CD14-positive monocyte (primary cell): ENCODE data around the gene CDCA7L. TPM values are rescaled to one million over a fixed set of nuclear protein-coding genes. Genes with fewer than 3 reads are reported as not detected.

Source experiments
- DNase-seq, 3 donors: peaks; one replicate each; pipeline ENCODE4 v3.0.0-alpha.2; 2011 to 2022
- H2AFZ ChIP-seq: 2 replicates; pipeline ENCODE4 v1.6.0; 2012; ENCODE audit warnings: mild to moderate bottlenecking, low read depth, low read length, inconsistent platforms; ENCODE audit not compliant: insufficient read depth, poor library complexity, severe bottlenecking
- H3K27ac ChIP-seq, 2 donors: 1 replicate in 1 of 2; 2 replicates in 1 of 2; pipeline ENCODE4 v1.5.1; 2012 to 2013; ENCODE audit warnings: low read length in 2 of 2, control low read depth in 1 of 2, inconsistent platforms in 1 of 2, low read depth in 1 of 2, mild to moderate bottlenecking in 1 of 2
- H3K27me3 ChIP-seq, 2 donors: one replicate each; pipeline versions ENCODE4 v1.6.0 to v1.6.1; 2011 to 2013; ENCODE audit warnings: low read length in 2 of 2; ENCODE audit not compliant: control insufficient read depth in 2 of 2, insufficient read depth in 2 of 2
- H3K36me3 ChIP-seq, 2 donors: replicated peaks in 1 of 2; 1 replicate in 1 of 2; 2 replicates in 1 of 2; pipeline versions ENCODE4 v1.5.1 to v1.6.1; 2012 to 2013; ENCODE audit warnings: low read length in 2 of 2, control low read depth in 1 of 2, inconsistent platforms in 1 of 2, mild to moderate bottlenecking in 1 of 2; ENCODE audit not compliant: insufficient read depth in 2 of 2, control insufficient read depth in 1 of 2
- H3K4me1 ChIP-seq, 2 donors: 1 replicate in 1 of 2; 2 replicates in 1 of 2; pipeline versions ENCODE4 v1.5.1 to v1.6.1; 2012 to 2013; ENCODE audit warnings: low read length in 2 of 2, control low read depth in 1 of 2, inconsistent platforms in 1 of 2, mild to moderate bottlenecking in 1 of 2, moderate library complexity in 1 of 2; ENCODE audit not compliant: insufficient read depth in 2 of 2, control insufficient read depth in 1 of 2
- H3K4me2 ChIP-seq: replicated peaks from 2 replicates; pipeline ENCODE3; 2012; ENCODE audit warnings: low read length, moderate library complexity, mild to moderate bottlenecking; ENCODE audit not compliant: poor library complexity, severe bottlenecking; ENCODE audit errors: extremely low read depth
- H3K4me3 ChIP-seq, 3 experiments: fragments of 200-600 bp in 1 of 3; sonication (generic) in 1 of 3; replicated peaks in 1 of 3; 1 replicate in 2 of 3; 2 replicates in 1 of 3; pipeline ENCODE4 v1.5.1; 2011 to 2013; ENCODE audit warnings: low read length in 3 of 3, mild to moderate bottlenecking in 3 of 3, control low read depth in 2 of 3, low read depth in 2 of 3, inconsistent platforms in 1 of 3, moderate library complexity in 1 of 3
- H3K79me2 ChIP-seq: 2 replicates; pipeline ENCODE4 v1.6.0; 2012; ENCODE audit warnings: mild to moderate bottlenecking, control low read depth, inconsistent platforms, low read length, moderate library complexity; ENCODE audit not compliant: insufficient read depth
- H3K9ac ChIP-seq: 2 replicates; pipeline ENCODE4 v1.6.0; 2017; ENCODE audit warnings: low read length, mild to moderate bottlenecking; ENCODE audit not compliant: insufficient read depth, poor library complexity, severe bottlenecking
- H3K9me3 ChIP-seq, 2 donors: replicated peaks in 1 of 2; 1 replicate in 1 of 2; 2 replicates in 1 of 2; pipeline versions ENCODE4 v1.5.1 to v1.6.1; 2012 to 2013; ENCODE audit warnings: low read length in 2 of 2, control low read depth in 1 of 2; ENCODE audit not compliant: control insufficient read depth in 1 of 2, insufficient read depth in 1 of 2
- H4K20me1 ChIP-seq: 2 replicates; pipeline ENCODE4 v1.6.0; 2012; ENCODE audit warnings: mild to moderate bottlenecking, low read length, control low read depth, moderate library complexity; ENCODE audit not compliant: insufficient read depth
- H3K27ac Mint-ChIP-seq, 7 donors: one replicate each; pipeline ENCODE4 v1.8.0; 2020; ENCODE audit warnings: mild to moderate bottlenecking in 7 of 7, mixed read lengths in 7 of 7, moderate library complexity in 6 of 7, inconsistent platforms in 2 of 7
- H3K27me3 Mint-ChIP-seq, 3 donors: one replicate each; pipeline ENCODE4 v1.8.0; 2021 to 2022; ENCODE audit warnings: low read depth in 3 of 3, mild to moderate bottlenecking in 3 of 3, mixed read lengths in 3 of 3, moderate library complexity in 3 of 3, inconsistent platforms in 1 of 3
- H3K36me3 Mint-ChIP-seq, 2 donors: one replicate each; pipeline ENCODE4 v1.8.0; 2020; ENCODE audit warnings: mixed read lengths in 2 of 2, inconsistent platforms in 1 of 2, mild to moderate bottlenecking in 1 of 2
- H3K4me1 Mint-ChIP-seq: one replicate; pipeline ENCODE4 v1.8.0; 2020; ENCODE audit warnings: mild to moderate bottlenecking, mixed read lengths
- H3K4me3 Mint-ChIP-seq, 2 donors: one replicate each; pipeline ENCODE4 v1.8.0; 2020; ENCODE audit warnings: mild to moderate bottlenecking in 2 of 2, mixed read lengths in 2 of 2, moderate library complexity in 1 of 2
- H3K9me3 Mint-ChIP-seq, 7 donors: one replicate each; pipeline ENCODE4 v1.8.0; 2020 to 2022; ENCODE audit warnings: mixed read lengths in 7 of 7, mild to moderate bottlenecking in 6 of 7, moderate library complexity in 6 of 7, inconsistent platforms in 2 of 7
- WGBS: methylation state at CpG from one replicate; pipeline ENCODE4 v1.1.5; 2013; ENCODE audit warnings: missing lambda C conversion rate; ENCODE audit not compliant: insufficient coverage; 5-methylcytosine and 5-hydroxymethylcytosine counted together
- intact Hi-C, 2 donors: fragments of 100-400 bp; cut with micrococcal nuclease; formaldehyde crosslinking; loops; one replicate each; pipeline versions ENCODE4 v1.15.0 to v1.15.1; 2023
- polyA plus RNA-seq, 3 donors: library from polyadenylated mRNA; depleted of rRNA in 1 of 3; unstranded in 2 of 3; stranded (reverse) in 1 of 3; fragments of 300-500 nt in 2 of 3; fragments of >200 nt in 1 of 3; fragmentation: Illumina TruSeq in 2 of 3; gene quantifications; 1 replicate in 2 of 3; 2 replicates in 1 of 3; pipeline ENCODE4 v1.2.3, GENCODE V29; 2012 to 2021
- TF ChIP-seq, protein P1 (sequence below): fragments of 200-600 bp; IDR thresholded peaks from one replicate; pipeline ENCODE4 v1.8.0; 2022; ENCODE audit warnings: antibody characterized with exemption, mild to moderate bottlenecking

The CDCA7L gene
- polyA plus RNA-seq, 3 donors, result 2.5 to 4.3 (median 3.1) TPM

DNA sequence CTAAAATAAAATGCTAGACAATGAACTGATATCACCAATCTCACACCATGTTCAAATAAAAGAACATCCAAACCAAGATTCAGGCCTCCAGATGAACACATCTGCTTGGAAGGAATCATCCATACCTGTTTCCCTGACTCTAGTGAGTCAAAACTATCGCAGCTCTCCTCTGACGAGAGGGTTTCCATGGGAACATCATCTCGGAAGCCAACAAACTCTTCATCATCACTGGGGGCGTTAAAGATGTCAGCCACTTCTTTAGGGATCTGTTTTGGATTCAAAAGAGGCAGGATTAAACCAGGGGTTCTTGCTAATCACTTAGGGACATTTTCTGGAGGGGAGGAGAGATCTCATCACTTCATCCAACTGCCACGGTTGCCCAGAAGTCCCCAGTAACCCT is 29.1 kb downstream of the CDCA7L start:
- intact Hi-C loops, result no loop called here
- Mint-ChIP-seq H3K4me3 (no peak overlapping the region), H3K9me3 (no peaks in the 10 kb centered on the region), H3K27ac (no peak overlapping the region), H3K36me3 (peaks cover 17 to 23% of the 10 kb centered on the region in 2 donors), H3K27me3 (no peaks in the 10 kb centered on the region), H3K4me1 (peaks cover 11% of the 10 kb centered on the region)
- TF ChIP-seq, protein P1, sequence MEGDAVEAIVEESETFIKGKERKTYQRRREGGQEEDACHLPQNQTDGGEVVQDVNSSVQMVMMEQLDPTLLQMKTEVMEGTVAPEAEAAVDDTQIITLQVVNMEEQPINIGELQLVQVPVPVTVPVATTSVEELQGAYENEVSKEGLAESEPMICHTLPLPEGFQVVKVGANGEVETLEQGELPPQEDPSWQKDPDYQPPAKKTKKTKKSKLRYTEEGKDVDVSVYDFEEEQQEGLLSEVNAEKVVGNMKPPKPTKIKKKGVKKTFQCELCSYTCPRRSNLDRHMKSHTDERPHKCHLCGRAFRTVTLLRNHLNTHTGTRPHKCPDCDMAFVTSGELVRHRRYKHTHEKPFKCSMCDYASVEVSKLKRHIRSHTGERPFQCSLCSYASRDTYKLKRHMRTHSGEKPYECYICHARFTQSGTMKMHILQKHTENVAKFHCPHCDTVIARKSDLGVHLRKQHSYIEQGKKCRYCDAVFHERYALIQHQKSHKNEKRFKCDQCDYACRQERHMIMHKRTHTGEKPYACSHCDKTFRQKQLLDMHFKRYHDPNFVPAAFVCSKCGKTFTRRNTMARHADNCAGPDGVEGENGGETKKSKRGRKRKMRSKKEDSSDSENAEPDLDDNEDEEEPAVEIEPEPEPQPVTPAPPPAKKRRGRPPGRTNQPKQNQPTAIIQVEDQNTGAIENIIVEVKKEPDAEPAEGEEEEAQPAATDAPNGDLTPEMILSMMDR, result no peak
- H2AFZ ChIP-seq, result no peak overlapping the region
- peaks cover 24% of the 10 kb centered on the region for H3K79me2 ChIP-seq
- no peaks in the 10 kb centered on the region for H3K9me3 ChIP-seq
- no peak for DNase-seq
- no peak overlapping the region for H3K27ac ChIP-seq
- no peaks in the 10 kb centered on the region for H4K20me1 ChIP-seq
- no peak overlapping the region for H3K9ac ChIP-seq
- 83% methylated on average over 1 of the region's 5 CpGs for WGBS
- no peak overlapping the region for H3K4me3 ChIP-seq
- H3K36me3 ChIP-seq, result peaks cover 0 to 31% of the 10 kb centered on the region in 2 donors
- H3K27me3 ChIP-seq, result no peaks in the 10 kb centered on the region
- peaks cover 0 to 4% of the 10 kb centered on the region in 2 donors for H3K4me1 ChIP-seq
- H3K4me2 ChIP-seq, result no peak overlapping the region

DNA sequence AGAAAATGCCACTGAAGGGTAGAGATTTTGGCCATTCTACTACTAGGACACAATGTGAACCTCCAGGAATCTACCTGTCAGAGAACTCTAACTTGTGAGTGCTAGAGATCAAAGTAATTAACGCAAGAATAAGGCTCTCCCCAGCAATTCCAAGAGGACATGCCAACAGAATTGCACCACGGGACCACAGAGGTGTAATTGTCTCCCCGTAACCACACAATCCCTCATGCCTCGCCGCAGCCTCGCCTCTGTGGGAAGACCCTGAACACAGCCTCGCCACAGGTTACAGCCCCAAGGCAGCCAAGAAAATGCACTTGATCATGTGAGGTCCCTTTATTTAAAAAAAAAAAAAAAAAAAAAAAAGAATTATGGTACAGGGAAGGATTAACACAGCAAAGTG is 29.5 kb downstream of the CDCA7L start:
- Histone ChIP-seq H3K4me2 (no peak overlapping the region), H3K27ac (no peak overlapping the region), H3K36me3 (peaks cover 0 to 35% of the 10 kb centered on the region in 2 donors), H3K9me3 (no peaks in the 10 kb centered on the region), H3K79me2 (peaks cover 20% of the 10 kb centered on the region), H3K9ac (no peak overlapping the region), H3K4me1 (peaks cover 0 to 4% of the 10 kb centered on the region in 2 donors), H3K27me3 (no peaks in the 10 kb centered on the region), H4K20me1 (no peaks in the 10 kb centered on the region), H2AFZ (no peak overlapping the region), H3K4me3 (no peak overlapping the region)
- no peak overlapping the region for H3K4me3 Mint-ChIP-seq
- no peak overlapping the region for H3K27ac Mint-ChIP-seq
- H3K9me3 Mint-ChIP-seq, result no peaks in the 10 kb centered on the region
- peaks cover 11% of the 10 kb centered on the region for H3K4me1 Mint-ChIP-seq
- intact Hi-C loops, result no loop called here
- peaks cover 20 to 25% of the 10 kb centered on the region in 2 donors for H3K36me3 Mint-ChIP-seq
- TF ChIP-seq, protein P1, result no peak
- DNase-seq, result no peak
- no peaks in the 10 kb centered on the region for H3K27me3 Mint-ChIP-seq
- WGBS, result 80% methylated on average over 1 of the region's 7 CpGs
